Astrocyte of the spinal cord (primary cell): ENCODE measurements around the gene MEIOSIN.
A peak's percentile ranks its signal among the peaks of the same experiment; 100 is the strongest.

ENCODE experiments used
- DNase-seq: peaks from one replicate; pipeline ENCODE4 v3.0.0; 2011; ENCODE audit warnings: low read depth, low spot score
- H3K4me3 ChIP-seq: 2 replicates; pipeline ENCODE4 v1.5.1; 2011; ENCODE audit warnings: low read depth, mild to moderate bottlenecking, low read length, moderate library complexity
- in situ Hi-C: cut with HindIII; loops from 2 replicates; pipeline ENCODE4 v1.10.0; 2017; ENCODE audit warnings: low sequenced_read_pairs
- TF ChIP-seq, protein P1 (sequence below): IDR thresholded peaks from 2 replicates; pipeline ENCODE4 v1.5.1; 2012; ENCODE audit warnings: low read depth, mild to moderate bottlenecking, low read length, inconsistent platforms

Gene MEIOSIN

DNA sequence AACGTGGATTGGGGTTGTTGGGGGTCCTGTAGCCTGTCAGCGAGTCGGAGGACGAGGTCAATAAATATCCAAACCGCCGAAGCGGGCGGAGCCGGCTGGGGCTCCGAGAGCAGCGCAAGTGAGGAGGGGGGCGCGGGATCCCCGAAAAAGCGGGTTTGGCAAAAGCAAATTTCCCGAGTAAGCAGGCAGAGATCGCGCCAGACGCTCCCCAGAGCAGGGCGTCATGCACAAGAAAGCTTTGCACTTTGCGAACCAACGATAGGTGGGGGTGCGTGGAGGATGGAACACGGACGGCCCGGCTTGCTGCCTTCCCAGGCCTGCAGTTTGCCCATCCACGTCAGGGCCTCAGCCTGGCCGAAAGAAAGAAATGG lies 36.6 kb downstream of the MEIOSIN start:
- DNase-seq: no peak
- peak overlapping the region; percentile 55 for H3K4me3 ChIP-seq
- in situ Hi-C loops: no loop called here
- TF ChIP-seq, protein P1, sequence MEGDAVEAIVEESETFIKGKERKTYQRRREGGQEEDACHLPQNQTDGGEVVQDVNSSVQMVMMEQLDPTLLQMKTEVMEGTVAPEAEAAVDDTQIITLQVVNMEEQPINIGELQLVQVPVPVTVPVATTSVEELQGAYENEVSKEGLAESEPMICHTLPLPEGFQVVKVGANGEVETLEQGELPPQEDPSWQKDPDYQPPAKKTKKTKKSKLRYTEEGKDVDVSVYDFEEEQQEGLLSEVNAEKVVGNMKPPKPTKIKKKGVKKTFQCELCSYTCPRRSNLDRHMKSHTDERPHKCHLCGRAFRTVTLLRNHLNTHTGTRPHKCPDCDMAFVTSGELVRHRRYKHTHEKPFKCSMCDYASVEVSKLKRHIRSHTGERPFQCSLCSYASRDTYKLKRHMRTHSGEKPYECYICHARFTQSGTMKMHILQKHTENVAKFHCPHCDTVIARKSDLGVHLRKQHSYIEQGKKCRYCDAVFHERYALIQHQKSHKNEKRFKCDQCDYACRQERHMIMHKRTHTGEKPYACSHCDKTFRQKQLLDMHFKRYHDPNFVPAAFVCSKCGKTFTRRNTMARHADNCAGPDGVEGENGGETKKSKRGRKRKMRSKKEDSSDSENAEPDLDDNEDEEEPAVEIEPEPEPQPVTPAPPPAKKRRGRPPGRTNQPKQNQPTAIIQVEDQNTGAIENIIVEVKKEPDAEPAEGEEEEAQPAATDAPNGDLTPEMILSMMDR: no peak

GRCh38 chr19:45770192-45771101 lies 37.2 kb downstream of the MEIOSIN start:
- in situ Hi-C loops: no loop called here
- peak; percentile 99 for DNase-seq
- peak overlapping the region; percentile 55 for H3K4me3 ChIP-seq
- TF ChIP-seq, protein P1: peak; percentile 89

DNA sequence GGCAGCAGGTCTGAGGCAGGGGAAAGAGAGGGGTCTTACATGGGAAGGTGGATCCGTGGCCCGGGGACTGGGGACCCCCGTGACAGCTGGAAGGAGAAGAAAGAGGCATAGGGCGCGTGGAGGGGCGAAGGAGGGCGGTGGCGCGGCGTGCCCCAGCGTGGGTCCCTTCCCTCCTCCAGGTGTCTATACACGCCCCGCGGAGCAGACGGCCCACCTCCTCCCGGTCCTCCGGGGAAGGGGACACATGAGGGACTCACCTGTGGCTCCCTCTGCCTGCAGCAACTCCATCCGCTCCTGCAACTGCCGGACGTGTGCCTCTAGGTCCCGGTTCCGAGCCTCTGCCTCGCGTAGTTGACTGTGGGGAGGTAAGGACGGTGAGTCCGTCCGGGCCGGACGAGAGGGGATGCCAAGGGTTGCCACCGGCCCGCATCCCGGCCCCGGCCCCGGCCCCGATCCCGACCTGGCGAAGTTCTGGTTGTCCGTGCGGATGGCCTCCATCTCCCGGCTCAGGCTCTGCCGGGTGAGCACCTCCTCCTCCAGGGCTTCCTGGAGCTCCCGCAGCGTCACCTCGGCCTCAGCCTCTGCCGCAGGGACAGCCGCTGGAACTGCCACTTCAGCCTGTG lies 38.2 kb downstream of the MEIOSIN start:
- in situ Hi-C loops: no loop called here
- DNase-seq: no peak
- no peak overlapping the region for H3K4me3 ChIP-seq

DNA sequence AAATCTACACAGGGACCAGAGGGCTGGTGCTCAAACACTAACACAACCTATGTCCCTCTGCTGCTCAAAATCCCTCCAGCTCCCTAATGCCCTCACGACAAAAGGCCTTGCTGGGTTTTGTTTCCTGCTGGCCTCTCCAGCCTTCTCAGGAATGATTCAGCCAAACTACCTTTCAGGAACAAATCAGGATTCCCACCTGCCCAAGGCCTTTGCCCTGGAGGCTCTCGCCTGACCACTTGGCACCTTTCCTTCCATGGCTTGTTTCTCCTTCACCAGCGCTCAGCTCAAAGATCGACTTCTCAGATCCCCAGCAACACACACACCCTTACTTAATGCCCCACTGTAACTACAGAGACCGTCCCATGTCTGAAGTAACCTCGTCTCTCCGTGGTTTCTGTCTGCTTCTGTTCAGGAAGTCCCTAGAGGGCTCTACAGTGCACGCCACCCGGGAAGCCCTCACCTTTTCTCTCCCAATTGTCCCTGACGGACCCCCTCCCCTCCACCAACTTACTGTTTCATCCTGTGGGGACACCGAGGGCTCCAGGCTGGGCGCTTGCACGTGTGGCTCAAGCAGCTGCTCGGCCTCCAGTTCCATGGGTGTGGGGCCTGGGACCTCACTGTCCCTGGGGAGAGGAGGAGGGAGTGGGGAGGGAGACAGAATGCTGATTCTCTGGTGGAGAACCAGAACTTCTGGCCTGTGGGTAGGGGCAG lies 39.0 kb downstream of the MEIOSIN start:
- in situ Hi-C loops: no loop called here
- TF ChIP-seq, protein P1: no peak
- DNase-seq: no peak
- no peak overlapping the region for H3K4me3 ChIP-seq

More for the DNA sequence above, 38.2 kb downstream of the MEIOSIN start:
- TF ChIP-seq, protein P1: no peak

DNA sequence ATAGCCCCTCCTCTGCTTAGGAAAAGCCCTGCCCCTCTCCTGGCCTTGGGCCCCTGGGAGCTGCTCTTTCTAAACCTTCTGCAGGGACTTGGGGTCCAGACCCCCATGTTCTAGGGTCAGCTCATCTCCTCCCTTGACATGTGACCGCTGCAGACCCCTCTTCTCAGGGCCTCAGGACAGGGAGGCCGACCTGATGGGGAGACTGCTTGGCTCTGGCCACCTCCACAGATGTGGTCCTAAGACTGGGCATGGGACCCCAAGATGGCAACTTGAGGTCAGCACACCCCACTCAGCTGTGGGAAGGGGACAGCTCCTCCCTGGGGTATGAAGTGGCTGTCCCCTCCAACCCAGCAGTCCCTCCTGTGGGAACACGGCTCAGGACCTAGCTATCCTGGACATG lies 39.7 kb downstream of the MEIOSIN start:
- TF ChIP-seq, protein P1: no peak
- in situ Hi-C loops: no loop called here
- DNase-seq: no peak
- no peak overlapping the region for H3K4me3 ChIP-seq

- DNase-seq: no peak
- TF ChIP-seq, protein P1: no peak
- H3K4me3 ChIP-seq: no peak overlapping the region
- in situ Hi-C loops: no loop called here
Observed at GRCh38 chr19:45773384-45773783, 40.1 kb downstream of the MEIOSIN start.
